Activated effector memory CD4-positive, alpha-beta T cell treated with anti-CD3 and anti-CD28 coated beads, Interleukin-2, amount 50 U/mL, for 16 hours (primary cell): Measurements from ENCODE around the gene SHLD2.
A peak's percentile ranks its signal among the peaks of the same experiment; 100 is the strongest.
"Not testable (repeated sequence)": the region's sequence is repeated elsewhere in the genome, so short reads cannot be mapped to it uniquely, and the experiment has no call there.

Experiments
- DNase-seq: peaks from one replicate; pipeline ENCODE4 v3.0.0-alpha.2; 2020

Gene SHLD2

GRCh38 chr10:87094373-87095235, at the start of gene SHLD2, which contains the start of gene GLUD1:
Gene SHLD2, plus strand, starts transcription at chr10:87095206. Its CDS starts 56,149 bp downstream, at chr10:87151355.
Gene GLUD1, minus strand, starts transcription at chr10:87094843. Its CDS starts 74 bp downstream, at chr10:87094769.
- peak; percentile 95 for DNase-seq

GRCh38 chr10:87045434-87045938, 49.5 kb upstream of the SHLD2 start:
- no peak for DNase-seq

GRCh38 chr10:87053111-87053510, 41.9 kb upstream of the SHLD2 start:
- DNase-seq: no peak

- no peak for DNase-seq
These were observed 41.3 kb upstream of the SHLD2 start for GRCh38 chr10:87053577-87054181.

GRCh38 chr10:87054373-87055295, 40.4 kb upstream of the SHLD2 start:
- DNase-seq: no peak

- DNase-seq: no peak
These were observed 36.8 kb upstream of the SHLD2 start for GRCh38 chr10:87058171-87058570.

GRCh38 chr10:87059401-87059800, 35.6 kb upstream of the SHLD2 start:
- no peak for DNase-seq

- DNase-seq: no peak
These were observed 34.6 kb upstream of the SHLD2 start for GRCh38 chr10:87060280-87060928.

- no peak for DNase-seq
These were observed 30.4 kb upstream of the SHLD2 start for GRCh38 chr10:87064651-87065050.

GRCh38 chr10:87066178-87066577, 28.8 kb upstream of the SHLD2 start:
- DNase-seq: no peak

- DNase-seq: no peak
These were observed 28.1 kb upstream of the SHLD2 start for GRCh38 chr10:87066865-87067264.

- no peak for DNase-seq
These were observed 26.7 kb upstream of the SHLD2 start for GRCh38 chr10:87068281-87068680.

- no peak for DNase-seq
These were observed 22.6 kb upstream of the SHLD2 start for GRCh38 chr10:87072449-87072848.

GRCh38 chr10:87076421-87076820, 18.6 kb upstream of the SHLD2 start:
- DNase-seq: not testable (repeated sequence)

GRCh38 chr10:87079106-87079836, 15.7 kb upstream of the SHLD2 start:
- no peak for DNase-seq

GRCh38 chr10:87080621-87081020, 14.4 kb upstream of the SHLD2 start:
- DNase-seq: not testable (repeated sequence)

- not testable (repeated sequence) for DNase-seq
These were observed 13.4 kb upstream of the SHLD2 start for GRCh38 chr10:87081574-87081973.

GRCh38 chr10:87082219-87082618, 12.8 kb upstream of the SHLD2 start:
- DNase-seq: not testable (repeated sequence)

GRCh38 chr10:87083576-87084290, 11.3 kb upstream of the SHLD2 start:
- DNase-seq: peak; percentile 70

GRCh38 chr10:87084291-87084782, 10.7 kb upstream of the SHLD2 start:
- DNase-seq: not testable (repeated sequence)

- DNase-seq: no peak
These were observed 9.5 kb upstream of the SHLD2 start for GRCh38 chr10:87085537-87085936.
